Liver (tissue), 9 donors: ENCODE measurements around the gene RAP1GAP2. TPM values are rescaled to one million over a fixed set of nuclear protein-coding genes. Genes with fewer than 3 reads are reported as not detected.

Experiments
- DNase-seq: peaks from one replicate; pipeline ENCODE4 v3.0.0-alpha.2; 2017; ENCODE audit warnings: low spot score
- H3K27ac ChIP-seq, 2 donors: one replicate each; pipeline ENCODE4 v1.7.0; 2013; ENCODE audit warnings: inconsistent platforms in 2 of 2, low read length in 2 of 2, control low read depth in 1 of 2, low read depth in 1 of 2, mild to moderate bottlenecking in 1 of 2
- H3K27me3 ChIP-seq, 4 donors: one replicate each; pipeline versions ENCODE4 v1.6.1 to v1.7.0; 2013; ENCODE audit warnings: low read length in 3 of 4, inconsistent platforms in 1 of 4, mild to moderate bottlenecking in 1 of 4, moderate library complexity in 1 of 4; ENCODE audit not compliant: control insufficient read depth in 4 of 4, insufficient read depth in 4 of 4
- H3K36me3 ChIP-seq, 4 donors: one replicate each; pipeline versions ENCODE4 v1.6.1 to v1.7.0; 2013; ENCODE audit warnings: low read length in 3 of 4, mild to moderate bottlenecking in 3 of 4, low read depth in 1 of 4, moderate library complexity in 1 of 4; ENCODE audit not compliant: control insufficient read depth in 4 of 4, insufficient read depth in 3 of 4
- H3K4me1 ChIP-seq, 4 donors: one replicate each; pipeline versions ENCODE4 v1.6.1 to v1.7.0; 2013; ENCODE audit warnings: low read length in 3 of 4, mild to moderate bottlenecking in 3 of 4, moderate library complexity in 1 of 4; ENCODE audit not compliant: control insufficient read depth in 4 of 4, insufficient read depth in 4 of 4
- H3K4me3 ChIP-seq, 3 donors: one replicate each; pipeline versions ENCODE4 v1.6.1 to v1.7.0; 2013; ENCODE audit warnings: low read length in 3 of 3, control low read depth in 1 of 3, low read depth in 1 of 3, mild to moderate bottlenecking in 1 of 3
- H3K9ac ChIP-seq, 2 donors: one replicate each; pipeline ENCODE4 v1.7.0; 2013; ENCODE audit warnings: low read length in 2 of 2, mild to moderate bottlenecking in 2 of 2, moderate library complexity in 2 of 2, control low read depth in 1 of 2, low read depth in 1 of 2
- H3K9me3 ChIP-seq, 4 donors: one replicate each; pipeline versions ENCODE4 v1.6.1 to v1.7.0; 2013; ENCODE audit warnings: low read length in 3 of 4; ENCODE audit not compliant: control insufficient read depth in 4 of 4
- EGR1 ChIP-seq, 2 donors: IDR thresholded peaks; 2 replicates each; pipeline ENCODE4 v1.6.1; 2016 to 2018; ENCODE audit warnings: antibody characterized with exemption in 2 of 2, low read depth in 2 of 2
- FOXA1 ChIP-seq: IDR thresholded peaks from 2 replicates; pipeline ENCODE4 v1.6.1; 2016; ENCODE audit warnings: antibody characterized with exemption
- FOXA2 ChIP-seq: IDR thresholded peaks from 2 replicates; pipeline ENCODE4 v1.6.1; 2016; ENCODE audit warnings: antibody characterized with exemption
- GABPA ChIP-seq, 2 donors: IDR thresholded peaks in 1 of 2; conservative IDR thresholded peaks in 1 of 2; 2 replicates each; pipeline ENCODE4 v1.6.1; 2016; ENCODE audit warnings: antibody characterized with exemption in 2 of 2, mild to moderate bottlenecking in 1 of 2, moderate library complexity in 1 of 2
- HNF4A ChIP-seq, 2 donors: conservative IDR thresholded peaks; 2 replicates each; pipeline ENCODE4 v1.6.1; 2016; ENCODE audit warnings: antibody characterized with exemption in 2 of 2, mild to moderate bottlenecking in 2 of 2
- JUND ChIP-seq, 2 donors: IDR thresholded peaks; 2 replicates each; pipeline ENCODE4 v1.6.1; 2016; ENCODE audit warnings: antibody characterized with exemption in 2 of 2
- RAD21 ChIP-seq, 2 donors: IDR thresholded peaks; 2 replicates each; pipeline ENCODE4 v1.6.1; 2016; ENCODE audit warnings: antibody characterized with exemption in 2 of 2, mild to moderate bottlenecking in 2 of 2
- SP1 ChIP-seq: IDR thresholded peaks from 2 replicates; pipeline ENCODE4 v1.6.1; 2018; ENCODE audit warnings: antibody characterized with exemption, mild to moderate bottlenecking
- TAF1 ChIP-seq: conservative IDR thresholded peaks from 2 replicates; pipeline ENCODE4 v1.6.1; 2016; ENCODE audit warnings: antibody characterized with exemption, mild to moderate bottlenecking
- YY1 ChIP-seq: IDR thresholded peaks from 2 replicates; pipeline ENCODE4 v1.6.1; 2016; ENCODE audit warnings: antibody characterized with exemption, mild to moderate bottlenecking
- WGBS: extraction: QIAGEN DNeasy Blood & Tissue Kit; methylation state at CpG from one replicate; pipeline ENCODE4 v1.1.7; 2013; 5-methylcytosine and 5-hydroxymethylcytosine counted together
- polyA plus RNA-seq, 2 donors: library from polyadenylated mRNA; stranded (reverse) in 1 of 2; unstranded in 1 of 2; fragments of 200-250 nt in 1 of 2; fragments of >200 nt in 1 of 2; fragmentation: Nextera tagmentation in 1 of 2; extraction: Ambion mirVana in 1 of 2; gene quantifications; one replicate each; pipeline versions ENCODE4 v1.2.1 to v1.2.3, GENCODE V29; 2013 to 2015
- total RNA-seq, 2 donors: library from RNA; depleted of rRNA; stranded (reverse); fragments of >200 nt; gene quantifications; one replicate each; pipeline ENCODE4 v1.2.3, GENCODE V29; 2014
- TF ChIP-seq, protein P1 (sequence below): fragments of 150-350 bp; IDR thresholded peaks from 2 replicates; pipeline ENCODE4 v1.5.1; 2017; ENCODE audit warnings: improper control_type of control experiment, low read depth, low read length; ENCODE audit not compliant: missing input control
- TF ChIP-seq, protein P2 (sequence below): IDR thresholded peaks from 2 replicates; pipeline ENCODE4 v1.6.1; 2016; ENCODE audit warnings: antibody characterized with exemption, mild to moderate bottlenecking
- TF ChIP-seq, protein P3 (sequence below): IDR thresholded peaks from 2 replicates; pipeline ENCODE4 v1.6.1; 2016; ENCODE audit warnings: antibody characterized with exemption
- TF ChIP-seq, protein P4 (sequence below): IDR thresholded peaks from 2 replicates; pipeline ENCODE4 v1.6.1; 2016; ENCODE audit warnings: antibody characterized with exemption
- donor health status: healthy.
- donor health status: healthy.
- donor health status: healthy.
- donor health status: healthy.
- donor health status: healthy.

The RAP1GAP2 gene
- total and polyA plus RNA-seq, 4 donors: 0.56 to 1.7 (median 1.1) TPM

DNA sequence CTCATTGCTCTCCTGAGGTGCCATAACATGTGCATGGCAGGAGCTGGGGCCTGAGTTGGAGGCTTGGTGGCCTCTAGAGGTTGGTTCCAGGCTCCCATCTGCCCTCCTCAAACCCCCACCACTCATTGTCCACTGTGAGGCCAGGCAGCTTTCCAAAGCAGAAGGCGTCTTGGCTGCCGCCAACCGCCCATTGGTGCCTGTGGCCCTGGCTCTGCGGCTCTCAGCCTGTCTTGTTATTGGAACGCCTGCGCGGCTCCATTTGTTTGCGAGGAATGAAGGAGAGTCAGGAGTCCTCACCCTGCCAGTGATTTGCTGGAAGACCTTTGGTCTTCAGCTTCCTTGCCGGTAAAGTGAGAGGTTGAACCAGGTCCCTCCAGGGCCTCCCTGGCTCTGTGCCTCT lies 223.5 kb downstream of the RAP1GAP2 start:
- 77% methylated on average over 9 of the region's 9 CpGs for WGBS
- no peak for TF ChIP-seq GABPA (IDR thresholded peaks at IDR 0.05 in 1 of 2, conservative IDR thresholded peaks at IDR 0.05 in 1 of 2)
- no peak for TF ChIP-seq HNF4A (conservative IDR thresholded peaks at IDR 0.05)
- no peak for TF ChIP-seq FOXA2
- TF ChIP-seq FOXA1: no peak
- no peak for TF ChIP-seq YY1
- TF ChIP-seq EGR1 (IDR thresholded peaks at IDR 0.05; ENCODE audit: low read depth in 2 of 2): no peak
- TF ChIP-seq SP1: no peak
- TF ChIP-seq RAD21 (IDR thresholded peaks at IDR 0.05): no peak
- Histone ChIP-seq H3K4me1 (no peaks in the 10 kb centered on the region), H3K4me3 (no peak overlapping the region), H3K9me3 (peaks cover 2 to 20% (median 7%) of the 10 kb centered on the region in 4 donors), H3K36me3 (peaks cover 0 to 7% (median 0%) of the 10 kb centered on the region in 4 donors), H3K9ac (no peak overlapping the region), H3K27me3 (no peaks in the 10 kb centered on the region), H3K27ac (no peak overlapping the region)
- DNase-seq: no peak

DNA sequence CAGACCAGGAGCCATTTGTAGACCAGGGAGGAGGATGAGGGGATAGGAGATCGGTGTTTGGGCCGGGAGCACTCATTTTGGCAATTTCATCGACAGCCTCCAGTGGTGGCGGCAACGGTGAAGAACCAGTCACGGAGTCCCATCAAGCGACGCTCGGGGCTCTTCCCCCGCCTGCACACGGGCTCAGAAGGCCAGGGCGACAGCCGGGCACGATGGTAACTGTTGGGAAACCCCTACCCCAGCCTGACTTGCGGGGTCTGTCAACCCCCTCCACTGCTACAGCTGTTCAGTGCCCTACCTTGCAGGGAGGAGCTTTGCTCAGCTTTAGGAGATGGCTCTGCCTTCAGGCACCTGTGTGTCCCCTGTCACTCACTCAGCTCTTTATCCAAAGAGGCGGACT lies 224.1 kb downstream of the RAP1GAP2 start:
- DNase-seq: no peak
- H3K4me3 ChIP-seq: no peak overlapping the region
- H3K27me3 ChIP-seq: no peaks in the 10 kb centered on the region
- peaks cover 2 to 20% (median 7%) of the 10 kb centered on the region in 4 donors for H3K9me3 ChIP-seq
- H3K27ac ChIP-seq: no peak overlapping the region
- H3K4me1 ChIP-seq: no peaks in the 10 kb centered on the region
- TF ChIP-seq, protein P1, sequence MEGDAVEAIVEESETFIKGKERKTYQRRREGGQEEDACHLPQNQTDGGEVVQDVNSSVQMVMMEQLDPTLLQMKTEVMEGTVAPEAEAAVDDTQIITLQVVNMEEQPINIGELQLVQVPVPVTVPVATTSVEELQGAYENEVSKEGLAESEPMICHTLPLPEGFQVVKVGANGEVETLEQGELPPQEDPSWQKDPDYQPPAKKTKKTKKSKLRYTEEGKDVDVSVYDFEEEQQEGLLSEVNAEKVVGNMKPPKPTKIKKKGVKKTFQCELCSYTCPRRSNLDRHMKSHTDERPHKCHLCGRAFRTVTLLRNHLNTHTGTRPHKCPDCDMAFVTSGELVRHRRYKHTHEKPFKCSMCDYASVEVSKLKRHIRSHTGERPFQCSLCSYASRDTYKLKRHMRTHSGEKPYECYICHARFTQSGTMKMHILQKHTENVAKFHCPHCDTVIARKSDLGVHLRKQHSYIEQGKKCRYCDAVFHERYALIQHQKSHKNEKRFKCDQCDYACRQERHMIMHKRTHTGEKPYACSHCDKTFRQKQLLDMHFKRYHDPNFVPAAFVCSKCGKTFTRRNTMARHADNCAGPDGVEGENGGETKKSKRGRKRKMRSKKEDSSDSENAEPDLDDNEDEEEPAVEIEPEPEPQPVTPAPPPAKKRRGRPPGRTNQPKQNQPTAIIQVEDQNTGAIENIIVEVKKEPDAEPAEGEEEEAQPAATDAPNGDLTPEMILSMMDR: no peak
- TF ChIP-seq HNF4A (conservative IDR thresholded peaks at IDR 0.05): no peak
- TF ChIP-seq, protein P2, sequence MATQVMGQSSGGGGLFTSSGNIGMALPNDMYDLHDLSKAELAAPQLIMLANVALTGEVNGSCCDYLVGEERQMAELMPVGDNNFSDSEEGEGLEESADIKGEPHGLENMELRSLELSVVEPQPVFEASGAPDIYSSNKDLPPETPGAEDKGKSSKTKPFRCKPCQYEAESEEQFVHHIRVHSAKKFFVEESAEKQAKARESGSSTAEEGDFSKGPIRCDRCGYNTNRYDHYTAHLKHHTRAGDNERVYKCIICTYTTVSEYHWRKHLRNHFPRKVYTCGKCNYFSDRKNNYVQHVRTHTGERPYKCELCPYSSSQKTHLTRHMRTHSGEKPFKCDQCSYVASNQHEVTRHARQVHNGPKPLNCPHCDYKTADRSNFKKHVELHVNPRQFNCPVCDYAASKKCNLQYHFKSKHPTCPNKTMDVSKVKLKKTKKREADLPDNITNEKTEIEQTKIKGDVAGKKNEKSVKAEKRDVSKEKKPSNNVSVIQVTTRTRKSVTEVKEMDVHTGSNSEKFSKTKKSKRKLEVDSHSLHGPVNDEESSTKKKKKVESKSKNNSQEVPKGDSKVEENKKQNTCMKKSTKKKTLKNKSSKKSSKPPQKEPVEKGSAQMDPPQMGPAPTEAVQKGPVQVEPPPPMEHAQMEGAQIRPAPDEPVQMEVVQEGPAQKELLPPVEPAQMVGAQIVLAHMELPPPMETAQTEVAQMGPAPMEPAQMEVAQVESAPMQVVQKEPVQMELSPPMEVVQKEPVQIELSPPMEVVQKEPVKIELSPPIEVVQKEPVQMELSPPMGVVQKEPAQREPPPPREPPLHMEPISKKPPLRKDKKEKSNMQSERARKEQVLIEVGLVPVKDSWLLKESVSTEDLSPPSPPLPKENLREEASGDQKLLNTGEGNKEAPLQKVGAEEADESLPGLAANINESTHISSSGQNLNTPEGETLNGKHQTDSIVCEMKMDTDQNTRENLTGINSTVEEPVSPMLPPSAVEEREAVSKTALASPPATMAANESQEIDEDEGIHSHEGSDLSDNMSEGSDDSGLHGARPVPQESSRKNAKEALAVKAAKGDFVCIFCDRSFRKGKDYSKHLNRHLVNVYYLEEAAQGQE: no peak
- TF ChIP-seq RAD21 (IDR thresholded peaks at IDR 0.05): no peak
- TF ChIP-seq, protein P3, sequence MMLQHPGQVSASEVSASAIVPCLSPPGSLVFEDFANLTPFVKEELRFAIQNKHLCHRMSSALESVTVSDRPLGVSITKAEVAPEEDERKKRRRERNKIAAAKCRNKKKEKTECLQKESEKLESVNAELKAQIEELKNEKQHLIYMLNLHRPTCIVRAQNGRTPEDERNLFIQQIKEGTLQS: no peak
- TF ChIP-seq TAF1: no peak
- no peak for TF ChIP-seq JUND (IDR thresholded peaks at IDR 0.05)
- TF ChIP-seq FOXA2: no peak
- TF ChIP-seq, protein P4, sequence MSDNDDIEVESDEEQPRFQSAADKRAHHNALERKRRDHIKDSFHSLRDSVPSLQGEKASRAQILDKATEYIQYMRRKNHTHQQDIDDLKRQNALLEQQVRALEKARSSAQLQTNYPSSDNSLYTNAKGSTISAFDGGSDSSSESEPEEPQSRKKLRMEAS: no peak
- H3K9ac ChIP-seq: no peak overlapping the region
- H3K36me3 ChIP-seq: peaks cover 0 to 7% (median 0%) of the 10 kb centered on the region in 4 donors
- 97% methylated on average over 16 of the region's 16 CpGs for WGBS
